MM.1S (cell line): Measurements from ENCODE around the gene TSPEAR.

Source experiments
- DNase-seq: peaks from one replicate; pipeline ENCODE4 v3.0.0-alpha.2; 2015
- H2AFZ ChIP-seq: fragments of 300-600 bp; sonication (generic); 2 replicates; pipeline ENCODE4 v1.6.0; 2016; ENCODE audit warnings: antibody characterized with exemption, low read length
- H3F3A ChIP-seq: fragments of 300-600 bp; sonication (generic); 2 replicates; pipeline ENCODE4 v1.6.1; 2016; ENCODE audit warnings: mild to moderate bottlenecking, antibody characterized with exemption, low read length, moderate library complexity, mixed read lengths; ENCODE audit not compliant: insufficient read depth
- H3K27ac ChIP-seq: fragments of 300-600 bp; sonication (generic); 2 replicates; pipeline ENCODE4 v1.5.1; 2016; ENCODE audit warnings: mild to moderate bottlenecking, low read length
- H3K27me3 ChIP-seq: fragments of 300-600 bp; sonication (generic); replicated peaks from 2 replicates; pipeline ENCODE4 v1.6.0; 2016; ENCODE audit warnings: low read length; ENCODE audit not compliant: insufficient read depth
- H3K36me3 ChIP-seq: fragments of 300-600 bp; sonication (generic); replicated peaks from 2 replicates; pipeline ENCODE4 v1.6.1; 2016; ENCODE audit warnings: mild to moderate bottlenecking, low read length, mixed read lengths; ENCODE audit not compliant: insufficient read depth
- H3K4me1 ChIP-seq: fragments of 300-600 bp; sonication (generic); 2 replicates; pipeline ENCODE4 v1.6.1; 2016; ENCODE audit warnings: low read length, mixed read lengths
- H3K4me2 ChIP-seq: fragments of 300-600 bp; sonication (generic); 2 replicates; pipeline ENCODE4 v1.6.0; 2016; ENCODE audit warnings: low read depth, low read length
- H3K4me3 ChIP-seq: fragments of 300-600 bp; sonication (generic); 2 replicates; pipeline ENCODE4 v1.5.1; 2016; ENCODE audit warnings: low read length, mixed read lengths
- H3K79me2 ChIP-seq: fragments of 300-600 bp; sonication (generic); 2 replicates; pipeline ENCODE4 v1.6.1; 2016; ENCODE audit warnings: mixed run types, low read length, mixed read lengths
- H3K9ac ChIP-seq: fragments of 300-600 bp; sonication (generic); 2 replicates; pipeline ENCODE4 v1.6.1; 2016; ENCODE audit warnings: low read length, mixed read lengths
- H3K9me2 ChIP-seq: fragments of 300-600 bp; sonication (generic); replicated peaks from 2 replicates; pipeline ENCODE4 v1.6.1; 2016; ENCODE audit warnings: mild to moderate bottlenecking, low read length, mixed read lengths; ENCODE audit not compliant: insufficient read depth
- H3K9me3 ChIP-seq: fragments of 300-600 bp; sonication (generic); replicated peaks from 2 replicates; pipeline ENCODE4 v1.6.1; 2016; ENCODE audit warnings: mild to moderate bottlenecking, low read length, mixed read lengths; ENCODE audit not compliant: insufficient read depth
- H4K20me1 ChIP-seq: fragments of 300-600 bp; sonication (generic); 2 replicates; pipeline ENCODE4 v1.6.1; 2016; ENCODE audit warnings: mild to moderate bottlenecking, low read length, moderate library complexity, mixed read lengths; ENCODE audit not compliant: insufficient read depth
- EZH2 ChIP-seq: fragments of 300-600 bp; sonication (generic); optimal IDR thresholded peaks from 2 replicates; pipeline ENCODE3; 2017; ENCODE audit warnings: low read depth, mild to moderate bottlenecking, antibody characterized with exemption, low read length, mixed read lengths
- EZH2phosphoT487 ChIP-seq: fragments of 300-600 bp; sonication (generic); IDR thresholded peaks from 2 replicates; pipeline ENCODE4 v1.6.1; 2018; ENCODE audit warnings: antibody characterized with exemption, low read length
- TF ChIP-seq, protein P1 (sequence below): fragments of 300-600 bp; sonication (generic); IDR thresholded peaks from 2 replicates; pipeline ENCODE4 v1.5.1; 2016; ENCODE audit warnings: antibody characterized with exemption, low read length, mixed read lengths

Gene TSPEAR

GRCh38 chr21:44535963-44536362 is 175.4 kb downstream of the TSPEAR start:
- H3K9ac ChIP-seq: no peak overlapping the region
- no peaks in the 10 kb centered on the region for H3K4me1 ChIP-seq
- H3K27me3 ChIP-seq: peaks cover 88% of the 10 kb centered on the region
- no peak overlapping the region for H3K4me3 ChIP-seq
- H3F3A ChIP-seq: no peaks in the 10 kb centered on the region
- no peaks in the 10 kb centered on the region for H3K36me3 ChIP-seq
- DNase-seq: no peak
- no peaks in the 10 kb centered on the region for H4K20me1 ChIP-seq
- no peak overlapping the region for H2AFZ ChIP-seq
- TF ChIP-seq EZH2 (no peak), EZH2phosphoT487 (no peak)
- TF ChIP-seq, protein P1, sequence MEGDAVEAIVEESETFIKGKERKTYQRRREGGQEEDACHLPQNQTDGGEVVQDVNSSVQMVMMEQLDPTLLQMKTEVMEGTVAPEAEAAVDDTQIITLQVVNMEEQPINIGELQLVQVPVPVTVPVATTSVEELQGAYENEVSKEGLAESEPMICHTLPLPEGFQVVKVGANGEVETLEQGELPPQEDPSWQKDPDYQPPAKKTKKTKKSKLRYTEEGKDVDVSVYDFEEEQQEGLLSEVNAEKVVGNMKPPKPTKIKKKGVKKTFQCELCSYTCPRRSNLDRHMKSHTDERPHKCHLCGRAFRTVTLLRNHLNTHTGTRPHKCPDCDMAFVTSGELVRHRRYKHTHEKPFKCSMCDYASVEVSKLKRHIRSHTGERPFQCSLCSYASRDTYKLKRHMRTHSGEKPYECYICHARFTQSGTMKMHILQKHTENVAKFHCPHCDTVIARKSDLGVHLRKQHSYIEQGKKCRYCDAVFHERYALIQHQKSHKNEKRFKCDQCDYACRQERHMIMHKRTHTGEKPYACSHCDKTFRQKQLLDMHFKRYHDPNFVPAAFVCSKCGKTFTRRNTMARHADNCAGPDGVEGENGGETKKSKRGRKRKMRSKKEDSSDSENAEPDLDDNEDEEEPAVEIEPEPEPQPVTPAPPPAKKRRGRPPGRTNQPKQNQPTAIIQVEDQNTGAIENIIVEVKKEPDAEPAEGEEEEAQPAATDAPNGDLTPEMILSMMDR: no peak
- H3K9me2 ChIP-seq: no peaks in the 10 kb centered on the region
- H3K4me2 ChIP-seq: no peak overlapping the region
- H3K9me3 ChIP-seq: no peaks in the 10 kb centered on the region
- no peaks in the 10 kb centered on the region for H3K79me2 ChIP-seq
- H3K27ac ChIP-seq: no peak overlapping the region

DNA sequence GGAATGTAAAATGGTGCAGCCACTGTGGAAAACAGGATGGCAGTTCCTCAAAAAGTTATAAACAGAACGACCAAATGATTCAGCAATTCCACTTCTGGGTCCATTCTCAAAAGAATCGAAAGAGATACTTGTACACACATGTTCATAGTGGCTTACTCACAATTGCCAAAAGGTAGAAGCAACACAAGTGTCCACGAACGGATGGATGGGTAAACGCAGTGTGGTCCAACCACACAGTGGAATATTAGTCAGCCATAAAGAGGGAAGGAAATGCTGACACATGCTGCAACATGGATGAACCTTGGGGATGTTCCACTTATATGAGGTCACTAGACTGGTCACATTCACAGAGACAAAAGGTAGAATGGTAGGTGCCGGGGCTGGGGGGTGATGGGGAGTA is 176.7 kb downstream of the TSPEAR start:
- Histone ChIP-seq H3K36me3 (no peaks in the 10 kb centered on the region), H3F3A (no peaks in the 10 kb centered on the region), H3K4me1 (no peaks in the 10 kb centered on the region), H2AFZ (no peak overlapping the region), H3K27ac (no peak overlapping the region), H3K4me2 (no peak overlapping the region), H3K79me2 (no peaks in the 10 kb centered on the region), H3K9ac (no peak overlapping the region), H3K4me3 (no peak overlapping the region), H3K9me2 (no peaks in the 10 kb centered on the region), H4K20me1 (no peaks in the 10 kb centered on the region), H3K27me3 (peaks cover 90% of the 10 kb centered on the region), H3K9me3 (no peaks in the 10 kb centered on the region)
- DNase-seq: no peak
- TF ChIP-seq EZH2phosphoT487: no peak
- TF ChIP-seq EZH2: no peak
- TF ChIP-seq, protein P1: no peak

DNA sequence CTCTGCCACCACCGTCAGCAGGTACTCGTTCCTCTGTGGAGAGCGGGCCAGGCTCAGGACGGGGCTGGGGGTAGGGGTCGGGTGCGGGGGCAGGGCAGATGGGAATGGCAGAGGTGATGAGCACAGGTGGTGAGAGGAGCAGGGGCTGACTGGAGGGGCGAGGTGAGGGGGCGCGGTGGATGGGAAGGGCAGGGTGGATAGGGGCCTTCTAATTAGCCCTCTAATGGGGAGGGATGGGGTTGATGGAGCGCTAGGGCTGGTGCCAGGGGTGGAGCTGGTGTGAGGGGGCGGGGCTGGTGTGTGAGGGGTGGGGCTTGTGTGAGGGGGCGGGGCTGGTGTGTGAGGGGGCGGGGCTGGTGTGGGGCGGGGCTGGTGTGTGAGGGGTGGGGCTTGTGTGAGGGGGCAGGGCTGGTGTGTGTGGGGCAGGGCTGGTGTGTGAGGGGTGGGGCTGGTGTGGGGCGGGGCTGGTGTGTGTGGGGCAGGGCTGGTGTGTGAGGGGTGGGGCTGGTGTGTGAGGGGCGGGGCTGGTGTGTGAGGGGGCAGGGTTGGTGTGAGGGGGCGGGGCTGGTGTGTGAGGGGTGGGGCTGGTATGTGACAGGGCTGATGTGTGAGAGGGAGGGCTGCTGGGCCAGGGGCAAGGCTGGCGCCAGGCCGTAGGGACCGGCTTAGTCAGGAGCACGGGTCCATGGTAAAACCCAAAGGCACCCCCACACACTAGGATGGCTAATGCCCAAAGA is 177.3 kb downstream of the TSPEAR start:
- Histone ChIP-seq H3K4me1 (no peaks in the 10 kb centered on the region), H3K4me2 (no peak overlapping the region), H3K9me3 (no peaks in the 10 kb centered on the region), H3K9ac (no peak overlapping the region), H3K27ac (no peak overlapping the region), H2AFZ (no peak overlapping the region), H3K36me3 (no peaks in the 10 kb centered on the region), H3F3A (no peaks in the 10 kb centered on the region), H3K27me3 (peaks cover 92% of the 10 kb centered on the region), H3K9me2 (no peaks in the 10 kb centered on the region), H3K4me3 (no peak overlapping the region), H3K79me2 (no peaks in the 10 kb centered on the region), H4K20me1 (no peaks in the 10 kb centered on the region)
- TF ChIP-seq, protein P1: no peak
- TF ChIP-seq EZH2: no peak
- no peak for TF ChIP-seq EZH2phosphoT487
- DNase-seq: no peak
